GM12873 (cell line): ENCODE measurements around the gene KAZN.
A peak's percentile ranks its signal among the peaks of the same experiment; 100 is the strongest.

Source experiments
- CTCF ChIP-seq: IDR thresholded peaks from 2 replicates; pipeline ENCODE4 v1.5.1; 2012; ENCODE audit warnings: low read depth, mild to moderate bottlenecking, moderate library complexity, low read length, control low read depth; ENCODE audit not compliant: insufficient read depth; ENCODE audit errors: missing control alignments

The KAZN gene

GRCh38 chr1:15148941-15149340, 550.5 kb downstream of the KAZN start:
- no peak for TF ChIP-seq CTCF

DNA sequence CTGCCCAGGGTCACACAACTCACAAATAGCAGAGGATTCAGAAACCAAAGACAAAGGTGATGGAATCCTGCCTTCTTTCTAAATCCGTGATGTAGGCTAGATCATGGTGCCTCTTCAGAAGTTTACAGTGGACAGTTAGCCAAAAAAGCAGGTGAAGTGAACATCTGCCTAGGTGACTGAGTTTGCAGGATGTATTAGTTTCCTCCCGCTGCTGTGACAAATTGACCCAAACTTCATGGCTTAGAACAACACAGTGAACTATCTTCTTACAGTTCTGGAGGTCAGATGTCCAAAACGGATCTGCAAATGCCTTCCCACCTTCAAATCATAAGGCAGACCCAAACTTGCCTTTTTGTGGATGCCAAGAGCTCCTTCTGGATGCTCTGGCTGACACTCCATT, 551.9 kb downstream of the KAZN start:
- TF ChIP-seq CTCF: no peak

- TF ChIP-seq CTCF: no peak
Measured at GRCh38 chr1:15151377-15151806, 552.9 kb downstream of the KAZN start.

DNA sequence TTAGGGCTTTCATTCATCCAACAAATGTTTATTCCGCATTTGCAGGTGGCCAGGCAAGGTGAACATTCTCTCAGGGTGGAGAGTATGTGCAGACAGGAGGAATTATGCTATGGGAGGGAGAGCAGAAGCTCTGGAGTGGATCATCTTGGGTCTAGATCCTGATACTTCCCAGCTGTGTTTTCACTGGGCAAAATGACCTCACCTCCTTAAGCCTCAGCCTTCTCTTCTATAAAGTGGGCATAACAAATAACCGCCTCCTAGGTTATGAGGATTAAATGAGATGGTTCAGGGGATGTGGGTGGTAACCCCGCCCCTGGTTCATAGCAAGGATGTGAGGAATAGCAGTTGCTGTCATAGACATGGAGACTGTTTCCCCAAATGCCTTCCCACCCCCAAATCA, 553.4 kb downstream of the KAZN start:
- TF ChIP-seq CTCF: no peak

- peak; percentile 17 for TF ChIP-seq CTCF
Measured at GRCh38 chr1:15152318-15153183, 554.1 kb downstream of the KAZN start.

DNA sequence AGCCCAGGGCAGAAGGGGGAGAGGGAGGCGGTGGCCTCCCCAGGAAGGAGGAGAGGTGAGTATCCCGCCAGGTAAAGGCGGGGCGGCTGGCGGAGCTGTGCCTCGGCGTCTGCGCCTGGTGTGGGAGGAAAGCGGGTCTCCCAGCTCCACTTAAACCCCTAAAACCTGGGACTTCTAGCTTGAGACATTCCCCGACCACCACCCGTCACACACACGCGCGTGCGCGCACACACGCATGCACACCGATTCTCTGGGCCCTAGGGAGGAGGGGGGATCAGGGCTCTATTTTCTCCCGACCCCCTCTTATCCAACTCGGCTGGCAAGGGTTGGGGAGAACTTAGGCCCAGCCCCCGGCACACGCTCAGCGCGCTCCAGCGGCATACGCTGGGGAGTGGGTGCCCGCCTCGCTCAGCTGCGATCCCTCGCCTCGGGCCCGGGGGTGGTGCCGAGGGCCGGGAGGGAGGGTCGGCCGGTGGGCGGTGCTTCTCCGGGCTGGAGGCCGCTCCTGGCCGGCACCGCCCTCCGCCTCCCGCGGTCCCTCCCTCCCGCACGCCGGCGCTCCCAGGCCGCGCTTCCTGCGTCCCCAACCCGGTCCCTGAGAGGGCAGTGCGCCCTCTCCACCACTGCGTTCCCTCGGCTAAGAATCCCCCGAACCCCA, 554.8 kb downstream of the KAZN start, which contains the start of gene TMEM51:
Gene TMEM51, plus strand, starts transcription at position 564 of the 658 bp plus-strand sequence. CDS start 61,341 bp downstream, outside the sequence.
- no peak for TF ChIP-seq CTCF

GRCh38 chr1:15153842-15154479, 555.5 kb downstream of the KAZN start:
- TF ChIP-seq CTCF: peak; percentile 62
